NCI-H345 treated with DMSO at 0.1 percent for 48 hours (cell line): ENCODE data around the gene MEG3.

Experiments used
- DNase-seq: peaks from one replicate; lab custom pipeline; 2025; ENCODE audit not compliant: unreplicated experiment; lab: John Stamatoyannopoulos, UW

Gene MEG3

DNA sequence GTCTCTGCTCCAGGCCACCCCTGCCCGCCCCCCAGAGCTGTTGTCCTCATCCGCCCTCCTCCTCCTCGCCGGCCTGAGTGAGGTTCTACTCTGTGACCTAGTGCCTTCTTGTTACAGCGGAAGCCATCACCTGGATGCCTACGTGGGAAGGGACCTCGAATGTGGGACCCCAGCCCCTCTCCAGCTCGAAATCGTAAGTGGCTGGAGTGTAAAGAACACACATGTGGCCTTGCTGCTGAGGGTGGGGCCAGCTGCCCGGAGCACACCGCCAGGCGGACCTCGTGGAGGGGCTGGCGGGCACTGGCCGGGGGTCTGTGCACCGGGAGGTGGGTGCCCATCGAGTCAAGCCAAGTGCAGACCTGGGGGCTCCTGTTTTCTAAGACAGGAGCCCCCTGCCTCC is 19.4 kb downstream of the MEG3 start:
- DNase-seq = no peak

DNA sequence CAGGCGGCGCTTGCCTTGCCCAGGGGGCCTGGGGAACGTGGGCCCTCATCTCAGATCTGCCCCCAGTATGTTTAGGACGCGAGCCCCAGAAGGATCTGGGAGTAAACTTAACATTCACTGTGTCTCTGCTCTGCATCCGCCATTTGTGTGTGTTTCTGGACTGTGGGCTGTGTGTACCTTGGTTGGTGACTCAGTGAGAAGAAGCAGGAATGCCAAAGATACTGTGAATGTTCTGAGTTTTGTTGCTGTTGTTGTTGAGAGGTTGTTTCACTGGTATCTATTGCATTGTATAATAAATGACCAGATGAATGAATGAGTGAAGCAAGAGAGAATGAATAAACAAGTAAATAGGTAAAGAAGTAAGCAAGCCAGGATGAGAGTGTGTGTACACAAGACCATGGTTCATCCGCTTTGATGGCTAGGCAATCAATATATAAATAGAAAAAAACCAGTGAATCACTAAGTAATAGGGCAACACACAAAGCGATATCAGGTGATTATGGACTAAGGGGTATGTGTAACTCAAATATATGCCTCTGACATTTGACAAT is 20.5 kb downstream of the MEG3 start:
- no peak for DNase-seq

DNA sequence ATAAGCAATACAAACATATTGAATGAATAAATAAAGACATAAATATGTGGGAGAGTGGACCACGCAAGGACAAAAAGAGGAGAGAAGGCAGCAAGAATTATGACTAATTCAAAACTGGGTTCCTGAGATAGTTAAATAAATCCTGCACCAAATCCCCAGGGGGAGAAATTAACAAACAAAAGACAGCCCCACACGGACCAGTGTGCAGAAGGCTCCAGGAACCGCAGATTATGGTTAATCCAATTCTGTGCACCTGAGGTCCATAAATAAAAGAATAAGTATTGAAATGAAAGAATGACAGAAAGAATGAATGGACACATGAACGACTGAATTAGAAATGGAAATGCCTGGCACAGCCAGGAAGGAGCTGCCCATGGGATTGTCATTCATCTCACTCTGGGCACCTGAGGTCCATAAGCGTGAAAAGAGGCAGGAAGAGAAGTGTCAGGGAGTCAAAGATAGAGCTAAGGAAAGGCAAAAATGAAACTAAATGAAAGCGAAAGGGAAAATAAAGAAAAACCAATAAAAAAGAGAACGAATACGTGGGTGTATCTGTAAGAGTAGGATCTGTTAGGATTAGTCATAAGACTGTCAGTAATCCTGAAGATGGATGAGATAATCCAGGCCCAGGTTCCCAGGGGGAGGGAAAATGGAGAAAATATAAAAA is 23.3 kb downstream of the MEG3 start:
- DNase-seq = no peak

DNA sequence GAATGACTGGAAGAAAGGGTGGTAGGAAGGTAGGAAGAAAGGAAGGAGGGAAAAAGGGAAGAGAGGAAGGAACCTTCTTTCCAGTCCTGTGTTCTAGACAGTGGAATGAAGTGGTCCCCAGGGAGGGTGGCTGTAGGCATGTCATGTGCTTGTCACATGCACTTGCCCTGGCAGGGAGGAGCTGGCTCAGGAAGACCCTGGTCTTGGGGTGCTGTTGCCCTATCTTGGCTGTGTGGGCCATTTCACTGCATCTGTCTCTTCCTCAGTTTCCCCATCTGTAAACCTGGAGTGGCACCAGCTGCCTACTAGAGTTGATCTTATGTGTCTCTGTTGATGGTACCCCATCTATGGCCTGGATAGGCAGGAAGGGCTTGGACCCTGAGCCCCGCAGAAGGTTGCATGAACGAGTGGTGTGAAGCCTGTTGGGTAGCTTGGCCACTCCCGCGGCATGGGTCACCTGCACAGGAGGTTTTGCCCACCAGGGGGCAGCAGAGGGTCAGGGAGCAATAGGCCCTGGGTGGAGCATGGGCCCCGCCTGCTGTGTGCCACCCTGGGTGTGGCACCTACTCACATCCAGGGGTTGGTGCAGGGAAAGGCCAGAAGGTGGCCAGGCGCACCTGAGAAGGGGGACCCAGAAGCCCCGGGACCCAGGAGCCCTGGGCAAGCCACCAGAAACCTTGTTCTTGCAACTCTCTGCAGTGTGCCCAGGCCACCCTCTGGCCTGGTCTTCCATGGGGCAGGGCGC is 25.1 kb downstream of the MEG3 start:
- no peak for DNase-seq

DNA sequence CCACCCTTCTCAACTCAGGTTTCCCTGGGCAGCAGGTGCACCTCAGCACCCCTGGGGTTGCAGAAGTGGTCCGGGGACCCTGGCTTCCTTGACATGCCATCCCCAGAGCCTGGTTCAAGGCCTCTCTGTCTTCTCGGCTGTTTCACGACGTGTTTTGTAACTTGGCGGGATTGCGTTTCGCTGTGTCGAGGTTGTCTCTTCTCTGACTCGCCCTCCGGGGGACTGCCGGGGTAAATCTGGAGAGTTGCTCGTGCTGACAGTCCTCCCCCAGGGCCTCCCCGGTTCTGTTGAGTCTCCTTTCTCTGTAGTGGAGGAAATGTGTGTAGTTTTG is 25.6 kb downstream of the MEG3 start:
- no peak for DNase-seq

DNA sequence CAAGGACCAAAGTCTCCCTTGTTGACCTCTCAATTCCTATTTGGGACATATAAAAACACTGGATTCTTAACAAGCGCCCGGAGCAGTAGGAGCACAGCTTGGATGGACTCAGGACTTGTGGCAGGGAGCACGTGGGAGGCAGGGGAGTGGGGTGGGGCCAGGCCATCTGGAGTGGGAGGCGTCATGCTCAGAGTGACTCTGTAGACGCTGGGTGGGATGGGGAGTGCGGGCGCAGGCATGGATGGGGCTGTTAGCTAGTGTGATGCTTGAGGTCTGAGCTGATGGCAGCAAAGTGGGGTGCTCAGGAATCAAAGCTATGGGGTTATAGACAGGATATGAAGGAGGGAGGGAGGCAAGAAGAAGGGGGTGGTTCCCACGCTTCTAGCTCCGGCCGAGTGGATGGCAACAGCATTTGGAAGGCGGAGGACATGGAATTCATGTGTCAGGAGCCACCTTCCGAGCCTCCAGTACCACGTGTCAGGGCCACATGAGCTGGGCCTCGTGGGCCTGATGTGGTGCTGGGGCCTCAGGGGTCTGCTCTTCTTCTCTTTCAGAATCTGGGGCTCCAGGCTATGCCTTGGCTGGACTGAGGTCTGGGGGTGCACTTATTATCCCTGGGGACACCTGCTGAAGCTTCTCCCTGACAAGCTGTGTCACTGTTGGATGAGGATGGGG is 26.2 kb downstream of the MEG3 start:
- DNase-seq = no peak

DNA sequence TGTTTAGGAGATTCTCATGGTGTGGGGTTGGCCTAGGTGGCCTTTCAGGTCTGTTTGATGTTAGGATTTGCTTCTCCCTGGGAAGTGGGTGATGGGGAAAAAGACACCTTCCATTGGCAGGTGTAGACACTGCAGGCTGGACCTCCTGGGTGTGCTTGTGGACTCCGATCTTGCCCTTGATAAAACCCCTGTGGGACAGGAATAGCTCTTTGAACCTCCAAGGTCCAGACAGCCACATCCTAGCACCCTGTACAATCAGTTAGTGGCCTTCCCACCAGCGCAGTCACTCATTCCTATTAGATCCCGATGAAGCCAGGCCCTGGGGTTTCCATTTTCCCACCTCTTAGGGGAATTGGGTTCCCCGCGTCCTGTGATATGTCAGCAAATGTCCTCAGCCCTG is 28.5 kb downstream of the MEG3 start:
- no peak for DNase-seq

DNA sequence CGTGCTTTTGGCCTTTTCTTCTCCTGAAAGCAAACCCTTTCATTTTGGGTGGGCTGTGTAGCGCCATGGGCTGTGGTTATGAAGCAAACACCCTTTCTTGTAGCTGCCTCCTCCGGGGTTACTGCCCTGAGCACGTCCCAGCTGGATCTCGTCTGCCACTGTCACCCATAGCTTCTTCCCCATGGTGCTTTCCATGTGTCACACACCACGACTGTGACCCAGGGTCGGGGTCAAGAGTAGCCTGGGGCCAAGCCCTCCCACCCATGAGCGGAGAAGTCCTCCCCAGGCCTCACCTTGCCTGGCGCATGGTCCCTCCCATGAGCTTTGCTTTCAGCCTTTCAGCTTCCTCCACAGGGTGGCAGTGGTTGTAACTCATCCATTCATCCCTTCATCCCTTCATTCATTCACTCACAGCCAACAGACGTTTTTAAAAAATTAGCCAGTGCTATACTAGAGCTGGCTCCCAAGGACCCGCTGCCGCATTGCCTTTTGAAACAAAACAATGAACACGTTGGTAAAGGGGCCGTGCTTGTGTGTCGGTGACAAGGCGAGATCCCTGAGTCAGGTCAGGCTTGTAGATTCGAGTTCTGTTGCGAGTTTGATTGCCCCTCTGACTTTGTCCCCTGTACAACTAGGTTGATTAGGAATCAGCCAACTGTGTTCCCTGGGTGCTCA is 29.5 kb downstream of the MEG3 start:
- DNase-seq = no peak

DNA sequence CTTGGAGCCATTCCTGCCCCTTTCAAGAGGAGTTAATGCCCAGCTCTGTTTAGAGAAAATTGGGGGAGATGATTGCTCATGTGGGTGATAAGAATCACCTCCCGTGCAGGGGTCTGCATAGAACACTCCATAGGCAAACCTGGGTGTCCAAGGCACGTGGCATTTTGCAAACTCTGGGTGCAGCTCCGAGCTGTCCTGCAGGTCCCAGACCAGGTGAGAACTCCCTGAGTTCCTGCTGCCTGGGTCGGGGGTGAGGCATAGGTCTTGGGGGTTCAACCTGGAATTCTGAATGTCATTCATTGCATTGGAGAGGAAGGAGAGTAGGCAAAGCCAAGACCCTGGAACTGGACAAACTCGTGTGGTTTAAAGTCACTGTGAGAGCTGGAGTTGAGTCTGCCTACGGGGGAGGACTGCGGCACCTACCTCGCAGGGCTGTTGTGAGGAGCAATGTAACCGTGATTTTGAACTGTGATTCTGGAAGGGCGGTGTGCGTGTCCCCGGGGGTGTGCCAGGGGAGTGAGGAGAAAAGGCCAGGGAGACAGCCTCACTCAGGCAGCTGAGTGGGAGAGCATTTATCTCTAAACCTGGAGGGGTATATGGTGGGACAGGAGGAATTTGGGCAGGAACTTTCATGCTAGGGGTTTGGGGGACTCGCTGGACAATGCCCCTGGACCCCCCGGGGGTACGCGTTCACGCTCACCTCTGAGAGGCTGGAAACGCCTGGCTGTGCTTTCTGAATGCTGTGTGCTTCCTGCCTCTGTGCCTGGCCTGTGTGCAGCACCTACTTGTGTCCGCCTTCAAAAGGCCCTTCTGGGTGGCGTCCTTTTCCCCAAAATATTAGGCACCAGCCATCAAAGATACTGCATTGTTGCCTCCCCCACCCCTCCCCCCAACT is 30.4 kb downstream of the MEG3 start:
- DNase-seq = no peak

DNA sequence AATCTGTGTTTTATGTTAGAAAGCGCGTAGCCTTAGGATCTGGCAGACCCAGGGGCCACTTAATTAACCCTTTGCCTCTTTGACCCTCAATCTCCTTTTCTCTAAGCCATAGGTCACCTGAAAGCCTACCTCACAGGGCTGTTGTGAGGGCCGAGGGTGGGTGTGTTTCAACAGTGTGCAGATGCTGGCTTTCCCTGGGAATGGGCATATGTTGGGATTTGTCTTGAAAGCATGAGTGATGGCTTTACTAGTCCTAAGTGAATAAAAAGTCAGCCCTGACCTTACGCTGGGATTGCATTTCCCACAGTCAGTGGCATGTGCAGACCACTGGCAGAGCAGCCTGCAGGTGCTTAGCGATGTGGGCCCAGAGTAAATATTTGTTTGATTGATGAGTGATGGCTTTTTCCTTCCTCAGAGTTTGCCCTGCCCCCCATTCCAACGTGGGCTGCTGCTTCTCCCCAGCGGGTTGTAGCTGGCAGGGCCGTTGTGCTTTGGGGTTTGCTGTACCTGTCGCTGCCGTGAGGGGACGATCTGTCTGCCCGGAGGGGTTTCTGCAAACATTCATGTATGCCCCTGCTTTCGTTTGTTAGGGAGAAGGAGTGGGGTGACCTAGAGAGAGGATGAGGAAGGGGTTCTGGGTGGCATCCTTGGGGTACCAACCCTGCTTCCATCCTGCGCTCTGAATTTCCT is 31.5 kb downstream of the MEG3 start:
- no peak for DNase-seq

DNA sequence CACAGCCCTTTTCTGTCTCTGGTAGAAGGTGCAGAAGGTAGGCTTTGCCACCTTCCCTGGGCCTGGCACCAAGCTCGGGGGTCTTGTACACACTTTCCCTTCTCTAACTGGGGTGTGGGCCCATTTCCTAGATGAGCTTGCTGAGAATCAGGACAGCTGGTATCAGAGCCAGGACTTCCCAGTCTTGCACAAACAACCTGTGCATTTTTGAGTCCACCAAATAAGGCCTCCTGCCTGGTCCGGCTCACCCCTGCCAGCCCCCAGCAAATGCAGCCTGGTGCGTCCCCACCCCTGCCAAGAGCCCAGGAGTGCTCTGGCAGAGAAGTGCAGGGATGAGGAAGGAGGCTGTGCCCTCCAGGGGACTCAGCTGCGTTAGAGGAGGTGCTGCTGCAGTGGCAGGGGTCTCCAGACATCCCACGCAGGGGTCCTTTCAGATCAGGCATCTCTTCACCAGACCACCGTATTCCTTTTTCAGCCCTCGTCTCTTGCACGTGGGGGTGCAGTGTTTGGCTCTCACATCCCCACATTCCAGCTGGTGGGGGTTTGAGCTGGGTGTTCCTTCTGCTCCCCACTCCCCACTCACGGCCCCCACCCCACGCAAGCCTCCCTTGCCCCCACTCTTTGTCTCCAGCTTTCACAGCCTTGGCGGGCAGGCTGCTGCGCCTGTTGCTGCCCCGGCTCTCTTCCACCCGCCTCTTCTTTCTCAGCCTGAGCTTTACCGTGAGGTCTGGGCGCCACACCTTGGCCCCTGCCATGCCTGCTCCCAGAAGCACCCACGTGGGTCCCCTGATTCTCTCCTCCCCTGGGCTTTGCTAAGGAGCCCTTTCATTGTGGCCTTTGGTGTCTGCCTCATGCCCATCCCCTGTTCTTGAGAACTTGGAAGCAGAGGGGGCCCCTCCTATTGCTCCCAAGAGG is 32.3 kb downstream of the MEG3 start:
- no peak for DNase-seq

DNA sequence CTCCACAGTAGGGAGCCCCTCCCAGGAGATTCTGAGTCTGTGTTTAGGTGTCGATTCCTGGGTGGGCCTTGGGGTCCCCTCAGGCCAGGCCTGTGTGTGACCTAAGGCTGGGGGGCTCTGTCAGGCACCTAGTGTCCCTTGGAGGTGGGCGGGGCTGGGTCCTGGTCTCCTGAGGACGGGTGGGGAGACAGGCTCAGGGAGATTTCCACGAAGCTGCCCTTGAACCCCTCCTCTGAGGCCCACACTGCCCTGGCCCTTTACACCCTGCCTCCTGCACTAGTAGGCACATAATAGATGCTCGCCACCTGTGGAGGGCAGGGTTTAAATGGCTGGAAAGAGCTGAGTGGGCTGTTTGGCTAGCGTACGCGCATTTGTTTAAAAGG is 32.9 kb downstream of the MEG3 start:
- DNase-seq = no peak

DNA sequence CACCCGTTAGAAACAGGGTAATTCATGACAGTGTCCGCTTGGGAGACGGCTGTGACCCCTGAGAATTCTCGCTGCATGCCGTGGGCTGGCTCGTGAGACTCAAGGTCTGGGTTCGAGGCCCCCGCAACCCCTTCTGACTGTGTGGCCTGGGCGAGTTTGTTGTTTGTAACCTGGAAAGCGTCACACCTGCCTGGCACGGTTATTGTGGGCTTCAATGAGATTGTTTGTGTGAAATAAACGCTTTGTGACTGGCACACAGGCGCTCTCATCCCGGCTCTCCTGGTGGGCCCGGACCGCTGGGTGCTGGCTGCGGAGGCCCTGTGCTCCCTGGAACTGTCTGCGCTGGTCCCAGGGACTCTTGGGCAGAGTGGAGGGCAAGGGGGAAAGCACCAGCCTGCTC is 33.9 kb downstream of the MEG3 start:
- no peak for DNase-seq

DNA sequence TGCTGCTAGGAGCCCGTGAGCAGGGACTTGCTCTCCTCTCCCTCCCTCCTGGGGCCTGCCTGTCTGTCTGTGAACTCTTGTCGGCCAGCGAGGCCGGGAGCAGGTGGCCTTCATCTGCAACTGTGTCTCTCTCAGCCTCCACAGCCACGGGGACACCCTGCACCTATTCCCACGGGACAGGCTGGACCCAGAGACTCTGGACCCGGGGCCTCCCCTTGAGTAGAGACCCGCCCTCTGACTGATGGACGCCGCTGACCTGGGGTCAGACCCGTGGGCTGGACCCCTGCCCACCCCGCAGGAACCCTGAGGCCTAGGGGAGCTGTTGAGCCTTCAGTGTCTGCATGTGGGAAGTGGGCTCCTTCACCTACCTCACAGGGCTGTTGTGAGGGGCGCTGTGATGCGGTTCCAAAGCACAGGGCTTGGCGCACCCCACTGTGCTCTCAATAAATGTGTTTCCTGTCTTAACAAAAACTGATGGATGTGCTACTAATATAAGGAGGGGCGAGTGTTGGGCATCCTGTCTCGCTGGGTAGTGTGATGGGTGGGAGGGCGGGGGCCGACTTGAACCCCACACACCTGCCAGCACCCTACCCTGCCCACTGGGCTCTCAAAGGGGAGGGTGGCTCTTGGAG is 34.8 kb downstream of the MEG3 start:
- DNase-seq = no peak

DNA sequence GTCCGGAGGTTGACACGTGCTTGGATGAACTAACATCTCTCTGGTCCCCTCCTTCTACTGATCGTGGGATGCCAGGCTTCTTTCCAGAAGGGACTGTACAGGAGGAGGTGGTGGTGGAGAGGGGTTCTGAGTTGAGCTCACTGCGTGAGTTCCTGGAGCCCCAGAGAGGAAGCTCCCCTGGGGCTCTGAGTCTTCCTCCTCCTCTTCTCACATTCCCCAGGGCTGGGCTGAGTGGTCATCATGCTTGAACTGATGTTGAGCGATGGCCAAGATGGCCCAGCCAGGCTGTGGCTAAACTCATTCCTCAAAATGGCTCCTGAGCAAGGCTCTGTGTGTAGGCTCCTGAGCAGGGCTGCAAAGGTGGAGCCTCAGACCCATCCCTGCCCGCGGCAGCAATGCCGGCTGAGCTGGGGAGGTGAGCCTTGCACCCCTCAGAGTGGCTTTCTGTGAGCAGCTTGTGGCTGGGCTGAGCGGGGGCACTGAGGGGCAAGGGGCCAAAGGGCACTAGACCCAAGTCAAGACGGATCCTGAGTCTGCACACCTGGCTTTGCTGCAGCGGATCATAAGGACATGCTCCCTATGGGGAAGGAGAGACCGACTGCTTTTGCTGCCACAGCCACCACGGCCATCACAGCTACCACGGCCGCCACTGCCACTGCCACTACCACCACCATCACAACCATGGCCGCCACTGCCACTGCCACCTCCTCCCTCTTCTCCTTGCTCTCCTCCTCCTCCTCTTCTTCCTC is 35.4 kb downstream of the MEG3 start:
- DNase-seq = no peak

DNA sequence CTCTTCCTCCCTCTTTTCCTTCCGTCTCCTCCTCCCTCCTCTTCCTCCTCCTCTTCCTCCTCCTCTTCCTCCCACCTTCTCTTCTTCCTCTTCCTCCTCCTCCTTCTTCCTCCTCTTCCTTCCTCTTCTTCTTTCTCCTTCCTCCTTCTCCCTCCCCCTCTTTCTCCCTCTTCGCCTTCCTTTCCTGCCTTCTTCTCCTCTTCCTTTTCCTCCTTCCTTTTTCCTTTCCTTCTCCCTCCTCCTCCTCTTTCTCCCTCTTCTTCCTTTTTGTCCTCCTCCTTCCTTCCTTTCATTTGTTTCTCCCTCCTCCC is 36.0 kb downstream of the MEG3 start:
- no peak for DNase-seq

DNA sequence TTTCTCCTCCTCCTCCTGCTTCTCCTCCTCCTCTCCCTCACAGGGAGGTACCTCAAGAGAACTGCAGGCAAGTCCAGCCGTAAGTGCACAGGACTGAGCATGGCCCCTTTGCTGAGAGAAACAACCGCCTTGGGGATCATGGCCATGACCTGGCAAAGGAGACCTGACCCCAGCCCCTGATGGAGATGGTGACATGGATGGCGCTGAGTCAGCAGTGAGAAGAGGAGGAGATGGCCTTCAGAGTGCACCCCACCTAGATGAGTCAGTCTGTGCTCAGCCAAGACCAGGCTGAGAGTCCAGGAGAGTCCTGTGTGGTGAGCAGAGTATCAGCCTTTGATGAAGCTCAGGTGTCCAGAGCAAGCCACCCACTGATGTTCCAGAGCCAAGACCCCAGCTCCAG is 36.4 kb downstream of the MEG3 start:
- no peak for DNase-seq

DNA sequence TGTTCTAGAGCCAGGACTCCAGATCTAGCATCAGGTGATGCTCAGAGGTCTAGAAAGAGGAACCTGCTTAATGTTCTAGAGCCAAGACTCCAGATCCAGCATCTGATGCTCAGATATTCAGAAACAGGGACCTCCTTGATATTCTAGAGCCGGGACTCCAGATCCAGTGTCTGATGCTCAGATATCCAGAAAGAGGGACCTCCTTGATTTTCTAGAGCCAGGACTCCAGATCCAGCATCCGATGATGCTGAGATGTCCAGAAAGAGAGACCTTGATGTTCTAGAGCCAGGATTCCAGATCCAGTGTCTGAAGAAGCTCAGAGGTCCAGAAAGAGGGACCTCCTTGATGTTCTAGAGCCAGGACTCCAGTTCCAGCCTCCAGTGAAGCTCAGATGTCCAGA is 36.9 kb downstream of the MEG3 start:
- DNase-seq = no peak
